ENCODE results near the gene EMC1. TPM values are rescaled to one million over a fixed set of nuclear protein-coding genes. Genes with fewer than 3 reads are reported as not detected.

EMC1 gene
- total and polyA plus RNA-seq, 2 donors (not counting 1 experiment from before 2014, with no cell fraction given): 25.8 to 45.5 TPM

DNA sequence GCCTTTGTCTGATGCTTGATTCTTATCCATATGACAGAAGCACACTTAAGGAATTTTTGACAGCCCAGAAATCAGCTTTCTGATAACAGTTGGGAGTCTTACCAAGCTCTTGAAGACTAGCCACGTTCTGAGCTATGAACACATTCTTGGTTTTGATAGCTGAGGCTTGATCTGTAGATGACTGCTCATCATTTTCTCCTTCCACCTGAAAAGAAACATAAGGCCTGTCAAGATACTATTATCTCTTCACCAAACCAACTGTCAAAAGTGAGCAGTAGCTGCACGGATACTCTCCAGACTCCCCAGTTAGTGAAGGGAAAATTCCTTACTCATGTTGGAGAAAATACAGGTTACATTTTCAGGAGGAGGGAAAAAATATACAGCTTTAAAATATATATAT lies 53.5 kb downstream of the EMC1 start:
- Histone ChIP-seq H3K4me1 (ENCODE audit: control insufficient read depth in 2 of 2, insufficient read depth in 2 of 2, low read length in 2 of 2) (no peaks in the 10 kb centered on the region), H3K79me2 (ENCODE audit: control insufficient read depth, insufficient read depth, low read length) (peaks cover 47% of the 10 kb centered on the region), H4K20me1 (ENCODE audit: control insufficient read depth, insufficient read depth, low read length, poor library complexity, severe bottlenecking) (peaks cover 38% of the 10 kb centered on the region), H3K27me3 (replicated peaks in 1 of 4; ENCODE audit: control extremely low read depth in 1 of 4, control insufficient read depth in 3 of 4, insufficient read depth in 4 of 4, low read length in 3 of 4) (no peaks in the 10 kb centered on the region), H3K4me2 (replicated peaks; ENCODE audit: low read depth, low read length, poor library complexity, severe bottlenecking) (no peak overlapping the region), H3K9me3 (ENCODE audit: control extremely low read depth in 1 of 3, control insufficient read depth in 2 of 3, insufficient read depth in 1 of 3, low read length in 2 of 3) (no peaks in the 10 kb centered on the region), H2AFZ (ENCODE audit: insufficient read depth, low read depth, low read length, poor library complexity, severe bottlenecking) (no peak overlapping the region), H3K36me3 (replicated peaks in 1 of 2; ENCODE audit: control extremely low read depth in 1 of 2, control insufficient read depth in 1 of 2, extremely low read depth in 1 of 2, insufficient read depth in 2 of 2, low read length in 1 of 2) (peaks cover 25 to 76% of the 10 kb centered on the region in 2 experiments), H3K9ac (ENCODE audit: low read length) (no peak overlapping the region), H3K4me3 (ENCODE audit: control extremely low read depth in 1 of 5, extremely low read depth in 1 of 5, insufficient read depth in 1 of 5, low read depth in 2 of 5, low read length in 4 of 5) (no peak overlapping the region), H3K27ac (ENCODE audit: low read length in 2 of 2) (no peak overlapping the region)
- H3K27me3 Mint-ChIP-seq: no peaks in the 10 kb centered on the region
- no peaks in the 10 kb centered on the region for H3K9me3 Mint-ChIP-seq (ENCODE audit: insufficient read depth)
- no peak overlapping the region for H3K4me3 Mint-ChIP-seq
- ChIA-PET CTCF (interaction anchor here (1.1 kb wide), 1 partner anchor 15 kb away, joined by 3 read pairs; no protein-coding TSS in a partner anchor), POLR2A (no interaction called here)
- H3K4me1 Mint-ChIP-seq: peaks cover 6% of the 10 kb centered on the region
- intact Hi-C loops (cut with micrococcal nuclease): no loop called here
- WGBS (ENCODE audit: insufficient coverage): no CpG with 5 or more reads among the region's 2 CpGs
- TF ChIP-seq, protein P1, sequence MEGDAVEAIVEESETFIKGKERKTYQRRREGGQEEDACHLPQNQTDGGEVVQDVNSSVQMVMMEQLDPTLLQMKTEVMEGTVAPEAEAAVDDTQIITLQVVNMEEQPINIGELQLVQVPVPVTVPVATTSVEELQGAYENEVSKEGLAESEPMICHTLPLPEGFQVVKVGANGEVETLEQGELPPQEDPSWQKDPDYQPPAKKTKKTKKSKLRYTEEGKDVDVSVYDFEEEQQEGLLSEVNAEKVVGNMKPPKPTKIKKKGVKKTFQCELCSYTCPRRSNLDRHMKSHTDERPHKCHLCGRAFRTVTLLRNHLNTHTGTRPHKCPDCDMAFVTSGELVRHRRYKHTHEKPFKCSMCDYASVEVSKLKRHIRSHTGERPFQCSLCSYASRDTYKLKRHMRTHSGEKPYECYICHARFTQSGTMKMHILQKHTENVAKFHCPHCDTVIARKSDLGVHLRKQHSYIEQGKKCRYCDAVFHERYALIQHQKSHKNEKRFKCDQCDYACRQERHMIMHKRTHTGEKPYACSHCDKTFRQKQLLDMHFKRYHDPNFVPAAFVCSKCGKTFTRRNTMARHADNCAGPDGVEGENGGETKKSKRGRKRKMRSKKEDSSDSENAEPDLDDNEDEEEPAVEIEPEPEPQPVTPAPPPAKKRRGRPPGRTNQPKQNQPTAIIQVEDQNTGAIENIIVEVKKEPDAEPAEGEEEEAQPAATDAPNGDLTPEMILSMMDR (IDR thresholded peaks at IDR 0.05): no peak
- TF ChIP-seq EZH2 (IDR thresholded peaks at IDR 0.05; ENCODE audit: borderline replicate concordance, insufficient read depth, low read depth, low read length, poor library complexity, severe bottlenecking): no peak
- no peak for DNase-seq
- H3K27ac Mint-ChIP-seq: no peak overlapping the region
- ATAC-seq (ENCODE audit: low read depth): no peak

DNA sequence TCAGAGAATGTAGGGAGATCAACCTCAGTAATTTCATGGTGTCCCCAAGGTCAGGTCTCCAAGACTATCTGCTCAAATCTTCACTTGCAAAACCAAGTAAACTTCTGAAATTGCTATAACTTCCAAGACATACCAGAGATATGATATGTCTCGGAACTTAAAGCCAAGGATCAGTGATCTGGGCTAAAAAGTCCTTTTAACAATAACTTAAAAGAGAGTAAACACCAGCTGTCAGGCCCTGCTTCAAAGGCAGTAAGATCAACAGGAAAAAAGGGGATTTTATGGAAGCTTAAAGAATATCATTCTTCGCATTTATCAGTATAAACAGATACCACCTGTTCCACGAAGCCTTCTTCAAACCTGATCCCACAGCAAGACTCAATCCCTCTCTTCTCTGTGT lies 55.0 kb downstream of the EMC1 start:
- no peak overlapping the region for H3K4me2 ChIP-seq (replicated peaks; ENCODE audit: low read depth, low read length, poor library complexity, severe bottlenecking)
- no peaks in the 10 kb centered on the region for H3K27me3 ChIP-seq (replicated peaks in 1 of 4; ENCODE audit: control extremely low read depth in 1 of 4, control insufficient read depth in 3 of 4, insufficient read depth in 4 of 4, low read length in 3 of 4)
- H3K9ac ChIP-seq (ENCODE audit: low read length): no peak overlapping the region
- no peaks in the 10 kb centered on the region for H3K9me3 ChIP-seq (ENCODE audit: control extremely low read depth in 1 of 3, control insufficient read depth in 2 of 3, insufficient read depth in 1 of 3, low read length in 2 of 3)
- H3K4me1 ChIP-seq (ENCODE audit: control insufficient read depth in 2 of 2, insufficient read depth in 2 of 2, low read length in 2 of 2): no peaks in the 10 kb centered on the region
- H3K9me3 Mint-ChIP-seq (ENCODE audit: insufficient read depth): no peaks in the 10 kb centered on the region
- ATAC-seq (ENCODE audit: low read depth) (no peak), DNase-seq (no peak)
- H3K4me3 Mint-ChIP-seq: no peak overlapping the region
- POLR2A ChIA-PET: no interaction called here
- peaks cover 31 to 86% of the 10 kb centered on the region in 2 experiments for H3K36me3 ChIP-seq (replicated peaks in 1 of 2; ENCODE audit: control extremely low read depth in 1 of 2, control insufficient read depth in 1 of 2, extremely low read depth in 1 of 2, insufficient read depth in 2 of 2, low read length in 1 of 2)
- H3K27ac Mint-ChIP-seq: no peak overlapping the region
- no peak overlapping the region for H3K4me3 ChIP-seq (ENCODE audit: control extremely low read depth in 1 of 5, extremely low read depth in 1 of 5, insufficient read depth in 1 of 5, low read depth in 2 of 5, low read length in 4 of 5)
- no peak overlapping the region for H3K27ac ChIP-seq (ENCODE audit: low read length in 2 of 2)
- peaks cover 32% of the 10 kb centered on the region for H3K79me2 ChIP-seq (ENCODE audit: control insufficient read depth, insufficient read depth, low read length)
- no peaks in the 10 kb centered on the region for H3K27me3 Mint-ChIP-seq
- no peak overlapping the region for H2AFZ ChIP-seq (ENCODE audit: insufficient read depth, low read depth, low read length, poor library complexity, severe bottlenecking)
- no peaks in the 10 kb centered on the region for H3K4me1 Mint-ChIP-seq
- TF ChIP-seq, protein P1 (IDR thresholded peaks at IDR 0.05): no peak
- peaks cover 23% of the 10 kb centered on the region for H4K20me1 ChIP-seq (ENCODE audit: control insufficient read depth, insufficient read depth, low read length, poor library complexity, severe bottlenecking)
- intact Hi-C loops (cut with micrococcal nuclease): no loop called here
- WGBS (ENCODE audit: insufficient coverage): no CpG with 5 or more reads among the region's 3 CpGs
- CTCF ChIA-PET: no interaction called here

Data from B cell (primary cell).